ENCODE results near the gene MAD1L1. TPM values are rescaled to one million over a fixed set of nuclear protein-coding genes. Genes with fewer than 3 reads are reported as not detected.

MAD1L1 gene
- total RNA-seq, 1 experiment from 2014 or later, result 46.7 TPM

DNA sequence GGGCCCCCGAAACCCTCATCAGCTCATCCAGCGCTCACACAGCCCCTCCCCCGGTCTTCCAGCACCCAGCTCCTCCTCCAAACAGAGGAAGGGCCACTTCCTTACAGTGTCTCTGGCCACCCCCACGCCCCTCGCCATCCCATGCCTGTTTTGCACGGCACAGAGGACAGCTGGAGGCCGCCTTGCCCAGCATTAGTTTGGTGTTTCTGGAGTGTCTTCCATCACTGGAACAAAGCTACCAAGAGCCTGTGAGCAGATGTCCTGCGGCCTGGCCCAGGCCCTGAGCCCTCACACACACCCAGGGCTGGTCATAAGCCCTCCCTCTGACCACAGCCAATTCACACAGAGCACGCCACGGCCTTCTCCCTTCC, 82.3 kb downstream of the MAD1L1 start:
- DNase-seq (ENCODE audit: low spot score), result no peak
- H3K9me3 ChIP-seq (ENCODE audit: low read depth, low read length, poor library complexity, severe bottlenecking), result no peaks in the 10 kb centered on the region
- intact Hi-C loops (cut with micrococcal nuclease; ENCODE audit: unreplicated experiment), result no loop called here
- no peak overlapping the region for H3K4me3 ChIP-seq (ENCODE audit: low read depth, low read length, poor library complexity, severe bottlenecking)
- H3K4me1 ChIP-seq (ENCODE audit: insufficient read depth, low read length, poor library complexity, severe bottlenecking), result no peaks in the 10 kb centered on the region
- H3K27ac ChIP-seq (ENCODE audit: low read depth, low read length, poor library complexity, severe bottlenecking), result no peak overlapping the region
- no peaks in the 10 kb centered on the region for H3K27me3 ChIP-seq (replicated peaks; ENCODE audit: insufficient read depth, low read depth, low read length, poor library complexity)
- no TSS peak for BruUV-seq (replicated peaks)
- TF ChIP-seq EZH2 (IDR thresholded peaks at IDR 0.05; ENCODE audit: borderline replicate concordance, low read depth, low read length, poor library complexity, severe bottlenecking), result no peak
- TF ChIP-seq, protein P1, sequence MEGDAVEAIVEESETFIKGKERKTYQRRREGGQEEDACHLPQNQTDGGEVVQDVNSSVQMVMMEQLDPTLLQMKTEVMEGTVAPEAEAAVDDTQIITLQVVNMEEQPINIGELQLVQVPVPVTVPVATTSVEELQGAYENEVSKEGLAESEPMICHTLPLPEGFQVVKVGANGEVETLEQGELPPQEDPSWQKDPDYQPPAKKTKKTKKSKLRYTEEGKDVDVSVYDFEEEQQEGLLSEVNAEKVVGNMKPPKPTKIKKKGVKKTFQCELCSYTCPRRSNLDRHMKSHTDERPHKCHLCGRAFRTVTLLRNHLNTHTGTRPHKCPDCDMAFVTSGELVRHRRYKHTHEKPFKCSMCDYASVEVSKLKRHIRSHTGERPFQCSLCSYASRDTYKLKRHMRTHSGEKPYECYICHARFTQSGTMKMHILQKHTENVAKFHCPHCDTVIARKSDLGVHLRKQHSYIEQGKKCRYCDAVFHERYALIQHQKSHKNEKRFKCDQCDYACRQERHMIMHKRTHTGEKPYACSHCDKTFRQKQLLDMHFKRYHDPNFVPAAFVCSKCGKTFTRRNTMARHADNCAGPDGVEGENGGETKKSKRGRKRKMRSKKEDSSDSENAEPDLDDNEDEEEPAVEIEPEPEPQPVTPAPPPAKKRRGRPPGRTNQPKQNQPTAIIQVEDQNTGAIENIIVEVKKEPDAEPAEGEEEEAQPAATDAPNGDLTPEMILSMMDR (conservative IDR thresholded peaks at IDR 0.05; ENCODE audit: low read depth, low read length), result no peak
- ChIA-PET POLR2A (ENCODE audit: low non-redundant PET) (no interaction called here), CTCF (no interaction called here)
- peaks cover 2% of the 10 kb centered on the region for H3K36me3 ChIP-seq (ENCODE audit: insufficient read depth, low read length, poor library complexity, severe bottlenecking)

- Histone ChIP-seq H3K9me3 (ENCODE audit: low read depth, low read length, poor library complexity, severe bottlenecking) (no peaks in the 10 kb centered on the region), H3K27me3 (replicated peaks; ENCODE audit: insufficient read depth, low read depth, low read length, poor library complexity) (no peaks in the 10 kb centered on the region), H3K4me3 (ENCODE audit: low read depth, low read length, poor library complexity, severe bottlenecking) (no peak overlapping the region), H3K27ac (ENCODE audit: low read depth, low read length, poor library complexity, severe bottlenecking) (no peak overlapping the region), H3K4me1 (ENCODE audit: insufficient read depth, low read length, poor library complexity, severe bottlenecking) (no peaks in the 10 kb centered on the region), H3K36me3 (ENCODE audit: insufficient read depth, low read length, poor library complexity, severe bottlenecking) (peaks cover 5% of the 10 kb centered on the region)
- intact Hi-C loops (cut with micrococcal nuclease; ENCODE audit: unreplicated experiment), result loop anchor here (1.0 kb wide), 1 partner anchor 11 kb away; no protein-coding TSS in a partner anchor
- CTCF ChIA-PET, result no interaction called here
- no peak for DNase-seq (ENCODE audit: low spot score)
- no TSS peak for BruUV-seq (replicated peaks)
- POLR2A ChIA-PET (ENCODE audit: low non-redundant PET), result no interaction called here
- TF ChIP-seq, protein P1 (conservative IDR thresholded peaks at IDR 0.05; ENCODE audit: low read depth, low read length), result no peak
- TF ChIP-seq EZH2 (IDR thresholded peaks at IDR 0.05; ENCODE audit: borderline replicate concordance, low read depth, low read length, poor library complexity, severe bottlenecking), result no peak
Measured at GRCh38 chr7:2149672-2150444, 82.9 kb downstream of the MAD1L1 start.

DNA sequence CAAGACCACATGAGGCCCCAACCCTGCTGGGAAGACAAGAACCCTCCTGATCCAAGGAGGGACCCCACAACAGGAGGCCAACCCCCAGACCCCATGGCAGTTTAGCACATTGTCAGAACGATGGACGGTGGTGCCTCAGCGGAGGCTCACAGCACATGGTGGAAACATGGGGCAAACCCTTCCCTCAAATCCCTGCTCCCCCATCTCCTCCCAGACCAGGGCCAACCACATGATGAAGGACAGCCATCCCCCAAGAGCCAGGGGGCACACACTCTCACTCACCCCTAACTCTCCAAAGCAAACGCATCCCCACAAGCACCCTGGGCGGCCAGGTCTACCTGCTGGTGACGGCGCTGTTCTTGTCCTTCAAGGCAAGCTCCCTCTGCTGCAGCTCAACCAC, 83.9 kb downstream of the MAD1L1 start:
- ChIA-PET CTCF (no interaction called here), POLR2A (ENCODE audit: low non-redundant PET) (no interaction called here)
- intact Hi-C loops (cut with micrococcal nuclease; ENCODE audit: unreplicated experiment), result loop anchor here (1.0 kb wide), 1 partner anchor 12 kb away; no protein-coding TSS in a partner anchor
- H3K9me3 ChIP-seq (ENCODE audit: low read depth, low read length, poor library complexity, severe bottlenecking), result no peaks in the 10 kb centered on the region
- no TSS peak for BruUV-seq (replicated peaks)
- no peaks in the 10 kb centered on the region for H3K4me1 ChIP-seq (ENCODE audit: insufficient read depth, low read length, poor library complexity, severe bottlenecking)
- peaks cover 5% of the 10 kb centered on the region for H3K36me3 ChIP-seq (ENCODE audit: insufficient read depth, low read length, poor library complexity, severe bottlenecking)
- DNase-seq (ENCODE audit: low spot score), result no peak
- no peaks in the 10 kb centered on the region for H3K27me3 ChIP-seq (replicated peaks; ENCODE audit: insufficient read depth, low read depth, low read length, poor library complexity)
- H3K4me3 ChIP-seq (ENCODE audit: low read depth, low read length, poor library complexity, severe bottlenecking), result no peak overlapping the region
- H3K27ac ChIP-seq (ENCODE audit: low read depth, low read length, poor library complexity, severe bottlenecking), result no peak overlapping the region
- TF ChIP-seq, protein P1 (conservative IDR thresholded peaks at IDR 0.05; ENCODE audit: low read depth, low read length), result no peak
- no peak for TF ChIP-seq EZH2 (IDR thresholded peaks at IDR 0.05; ENCODE audit: borderline replicate concordance, low read depth, low read length, poor library complexity, severe bottlenecking)
